HG03565 (cell line): Measurements from ENCODE around the gene TMEM234.

Experiments
- ATAC-seq: cut with Tn5 transposase; IDR thresholded peaks from one replicate; pipeline ENCODE4 v1.9.1; 2021; ENCODE audit warnings: mild to moderate bottlenecking, moderate library complexity; ENCODE audit not compliant: unreplicated experiment

TMEM234 gene

GRCh38 chr1:32180186-32181060 is 41.7 kb downstream of the TMEM234 start:
- ATAC-seq = no peak

- peak; percentile 65 for ATAC-seq
Observed at GRCh38 chr1:32179443-32180185, 42.5 kb downstream of the TMEM234 start, which contains the start of gene TXLNA. TXLNA (plus strand) TSS chr1:32179675; CDS start chr1:32180346, 671 bp downstream.

- no peak for ATAC-seq
Observed at GRCh38 chr1:32179193-32179442, 43.0 kb downstream of the TMEM234 start.

- ATAC-seq = no peak
Observed at GRCh38 chr1:32178380-32179192, 43.6 kb downstream of the TMEM234 start.

- no peak for ATAC-seq
Observed at GRCh38 chr1:32172621-32173245, 49.4 kb downstream of the TMEM234 start.

GRCh38 chr1:32170991-32171390 is 51.2 kb downstream of the TMEM234 start:
- no peak for ATAC-seq
